Adrenal gland (tissue), 19 donors: Measurements from ENCODE around the gene ZNF333. TPM values are rescaled to one million over a fixed set of nuclear protein-coding genes. Genes with fewer than 3 reads are reported as not detected.

Experiments
- DNase-seq, 7 donors: peaks; one replicate each; pipeline ENCODE4 v3.0.0-alpha.2; 2019 to 2020
- H3K27ac ChIP-seq, 5 donors: fragments of 200-600 bp; sonication (generic) in 4 of 5; 1 replicate in 3 of 5; 2 replicates in 2 of 5; pipeline versions ENCODE4 v1.5.1 to v1.8.0; 2016 to 2020; ENCODE audit warnings: mild to moderate bottlenecking in 1 of 5
- H3K27me3 ChIP-seq: fragments of 200-600 bp; 2 replicates; pipeline ENCODE4 v1.8.0; 2021
- H3K36me3 ChIP-seq, 2 donors: fragments of 200-600 bp; replicated peaks in 1 of 2; 1 replicate in 1 of 2; 2 replicates in 1 of 2; pipeline versions ENCODE4 v1.5.1 to v1.8.0; 2018 to 2022
- H3K4me1 ChIP-seq, 2 donors: fragments of 200-600 bp; replicated peaks in 1 of 2; 1 replicate in 1 of 2; 2 replicates in 1 of 2; pipeline versions ENCODE4 v1.5.1 to v1.8.0; 2018 to 2021
- H3K4me3 ChIP-seq, 4 donors: fragments of 200-600 bp; sonication (generic) in 3 of 4; one replicate each; pipeline ENCODE4 v1.5.1; 2016 to 2018
- H3K9me3 ChIP-seq, 3 donors: fragments of 200-600 bp; sonication (generic) in 1 of 3; replicated peaks in 1 of 3; 1 replicate in 2 of 3; 2 replicates in 1 of 3; pipeline versions ENCODE4 v1.5.1 to v1.8.0; 2016 to 2021
- POLR2A ChIP-seq, 2 donors: fragments of 450-650 bp; IDR thresholded peaks; one replicate each; pipeline ENCODE4 v1.6.1; 2017; ENCODE audit warnings: antibody characterized with exemption in 2 of 2, mild to moderate bottlenecking in 2 of 2, moderate library complexity in 1 of 2
- WGBS, 4 donors: extraction: QIAGEN DNeasy Blood & Tissue Kit in 2 of 4; methylation state at CpG; one replicate each; pipeline versions ENCODE4 v1.1.5 to v1.1.7; 2013 to 2017; 5-methylcytosine and 5-hydroxymethylcytosine counted together
- intact Hi-C, 2 donors: fragments of 100-400 bp; cut with DNase I; formaldehyde crosslinking; loops; one replicate each; pipeline versions ENCODE4 v1.14.1 to v1.15.0; 2022 to 2023
- long read RNA-seq, 10 donors: library from polyadenylated mRNA in 3 of 10; unstranded in 2 of 10; stranded (forward) in 1 of 10; transcript quantifications; one replicate each; pipeline ENCODE4 v2.0.0 and lab custom pipeline, GENCODE V29; 2021 to 2026
- polyA plus RNA-seq, 3 donors: library from polyadenylated mRNA; stranded (reverse); fragments of 200-250 nt in 2 of 3; fragments of 350-450 nt in 1 of 3; fragmentation: Illumina TruSeq in 1 of 3; extraction: RNeasy Lipid Tissue Mini Kit (QIAGEN cat#74804) in 1 of 3; gene quantifications; one replicate each; pipeline ENCODE4 v1.2.3, GENCODE V29; 2013 to 2014
- total RNA-seq, 9 donors: library from RNA; depleted of rRNA in 4 of 9; stranded (reverse); fragments of >200 nt in 4 of 9; fragments of 120-200 nt in 1 of 9; fragmentation: NEBNext Ultra II Directional in 1 of 9; extraction: Animal tissue kit (Norgen Biotek cat#: 25700) in 1 of 9; gene quantifications; one replicate each; pipeline versions ENCODE4 v1.1.0 to v1.2.4, GENCODE V29; 2013 to 2023
- TF ChIP-seq, protein P1 (sequence below), 6 experiments: fragments of 450-650 bp in 4 of 6; fragments of 200-600 bp in 2 of 6; sonication (generic) in 1 of 6; IDR thresholded peaks; 1 replicate in 5 of 6; 2 replicates in 1 of 6; pipeline versions ENCODE4 v1.5.1 to v1.8.0; 2016 to 2021; ENCODE audit warnings: antibody characterized with exemption in 6 of 6, mild to moderate bottlenecking in 2 of 6, moderate library complexity in 1 of 6
- donor health status: healthy with polysubstance abuse.
- donor health status: Bipolar disorder and iron deficiency.
- donor health status: DM: yes; HTN: yes; CAD: no.
- donor health status: DM: no; HTN: no; CAD: no.
- donor health status: DM: no; HTN: no; CAD: no.
- donor health status: DM: yes; HTN: yes; CAD: no.

Gene ZNF333
- 10 to 100 TPM; 13.4 to 26.1 (median 19.5) TPM for total RNA-seq
- polyA plus RNA-seq = 10 to 100 TPM in 2 of 3 donors, 1 to 10 TPM in 1; 8.3 to 17.8 (median 12.1) TPM
- long read RNA-seq, donor 1, full-length matches to known transcripts = 2 of 2 reads
- long read RNA-seq, donor 1, partial matches to known transcripts = 0 of 2 reads
- long read RNA-seq, donor 1, other reads (novel, unspliced or antisense) = 0 of 2 reads
- long read RNA-seq, donor 2, partial matches to known transcripts = 0 of 1 reads
- long read RNA-seq, donor 2, other reads (novel, unspliced or antisense) = 0 of 1 reads
- long read RNA-seq, donor 3 = 0 reads
- long read RNA-seq, donor 4, full-length matches to known transcripts = 1 of 2 reads
- long read RNA-seq, donor 4, partial matches to known transcripts = 0 of 2 reads
- long read RNA-seq, donor 4, other reads (novel, unspliced or antisense) = 1 of 2 reads
- long read RNA-seq, donor 5, full-length matches to known transcripts = 9 of 22 reads
- long read RNA-seq, donor 5, partial matches to known transcripts = 1 of 22 reads
- long read RNA-seq, donor 5, other reads (novel, unspliced or antisense) = 12 of 22 reads
- long read RNA-seq, donor 6, full-length matches to known transcripts = 3 of 6 reads
- long read RNA-seq, donor 6, partial matches to known transcripts = 2 of 6 reads
- long read RNA-seq, donor 6, other reads (novel, unspliced or antisense) = 1 of 6 reads
- long read RNA-seq, donor 7, full-length matches to known transcripts = 3 of 3 reads
- long read RNA-seq, donor 7, partial matches to known transcripts = 0 of 3 reads
- long read RNA-seq, donor 7, other reads (novel, unspliced or antisense) = 0 of 3 reads
- long read RNA-seq, donor 8, partial matches to known transcripts = 0 of 1 reads
- long read RNA-seq, donor 8, other reads (novel, unspliced or antisense) = 0 of 1 reads
- long read RNA-seq, donor 9, partial matches to known transcripts = 0 of 2 reads
- long read RNA-seq, donor 9, other reads (novel, unspliced or antisense) = 0 of 2 reads
- long read RNA-seq, donor 10, partial matches to known transcripts = 11 of 12 reads
- long read RNA-seq, donor 10, other reads (novel, unspliced or antisense) = 0 of 12 reads

DNA sequence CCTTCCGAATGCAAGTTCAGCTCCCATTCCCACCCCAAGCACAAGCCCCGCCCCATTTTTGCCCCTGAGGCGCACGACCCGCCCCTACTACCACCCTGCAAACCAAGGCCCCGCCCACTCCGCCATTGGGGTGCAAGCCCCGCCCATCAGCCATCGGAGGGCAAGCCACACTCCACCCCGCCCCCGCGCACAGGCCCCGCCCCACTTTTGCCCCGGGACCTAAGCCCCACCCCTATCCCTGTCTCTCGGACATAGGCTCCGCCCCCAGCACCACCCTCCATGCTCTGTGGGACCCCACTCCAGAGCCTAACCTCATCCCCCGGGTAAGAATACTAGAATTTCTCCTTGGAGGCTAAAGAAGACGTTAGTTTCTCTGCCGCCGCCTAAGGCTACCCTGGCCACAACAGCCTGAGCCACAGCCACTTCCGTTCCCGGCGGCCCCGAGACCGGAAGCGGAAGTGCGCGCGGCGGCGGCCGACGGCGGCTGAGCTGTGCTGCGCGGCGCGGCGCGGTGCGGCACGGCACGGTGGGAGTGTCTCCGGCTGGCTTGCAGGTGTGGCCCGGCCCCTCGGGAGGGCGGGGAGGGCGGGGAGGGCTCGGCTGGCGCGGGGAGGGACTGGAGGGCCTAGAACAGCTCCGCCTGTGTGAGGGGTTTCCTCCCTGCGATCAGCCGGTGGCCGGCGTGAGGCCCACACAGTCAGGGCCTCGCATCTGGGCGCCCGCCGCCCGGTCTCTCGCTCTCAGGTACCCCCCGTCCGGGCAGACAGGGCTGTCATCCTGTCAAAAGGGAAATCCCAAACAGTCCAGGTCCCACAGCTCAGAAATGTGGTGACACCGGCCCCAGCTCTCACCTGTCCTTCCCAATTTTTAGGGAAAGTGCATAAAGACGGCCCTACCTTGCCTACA lies at the start of gene ZNF333:
TSS of gene ZNF333 (plus strand) at position 451 of the 906 bp plus-strand sequence. CDS start 3,444 bp downstream, outside the sequence.
- Histone ChIP-seq H3K27me3 (no peaks in the 10 kb centered on the region), H3K27ac (peak within 1 kb of the TSS; percentile 73 to 100 (median 94)), H3K4me1 (peaks cover 0 to 17% of the 10 kb centered on the region in 2 donors), H3K4me3 (peak within 1 kb of the TSS in 3 of 4 donors; percentile 35 to 79 (median 56)), H3K9me3 (no peaks in the 10 kb centered on the region), H3K36me3 (peaks cover 0 to 15% of the 10 kb centered on the region in 2 donors)
- peak; percentile 92 to 98 (median 96) for DNase-seq
- intact Hi-C loops = loop anchor here (5.0 to 10.0 kb wide), 2 partner anchors 118 to 125 kb away; partner anchors contain the start of gene NDUFB7 (in 1 of the 2)
- WGBS, 4 donors = 0 to 1% (median 1%) methylated on average over 15 to 66 of the region's 66 CpGs
- TF ChIP-seq, protein P1, sequence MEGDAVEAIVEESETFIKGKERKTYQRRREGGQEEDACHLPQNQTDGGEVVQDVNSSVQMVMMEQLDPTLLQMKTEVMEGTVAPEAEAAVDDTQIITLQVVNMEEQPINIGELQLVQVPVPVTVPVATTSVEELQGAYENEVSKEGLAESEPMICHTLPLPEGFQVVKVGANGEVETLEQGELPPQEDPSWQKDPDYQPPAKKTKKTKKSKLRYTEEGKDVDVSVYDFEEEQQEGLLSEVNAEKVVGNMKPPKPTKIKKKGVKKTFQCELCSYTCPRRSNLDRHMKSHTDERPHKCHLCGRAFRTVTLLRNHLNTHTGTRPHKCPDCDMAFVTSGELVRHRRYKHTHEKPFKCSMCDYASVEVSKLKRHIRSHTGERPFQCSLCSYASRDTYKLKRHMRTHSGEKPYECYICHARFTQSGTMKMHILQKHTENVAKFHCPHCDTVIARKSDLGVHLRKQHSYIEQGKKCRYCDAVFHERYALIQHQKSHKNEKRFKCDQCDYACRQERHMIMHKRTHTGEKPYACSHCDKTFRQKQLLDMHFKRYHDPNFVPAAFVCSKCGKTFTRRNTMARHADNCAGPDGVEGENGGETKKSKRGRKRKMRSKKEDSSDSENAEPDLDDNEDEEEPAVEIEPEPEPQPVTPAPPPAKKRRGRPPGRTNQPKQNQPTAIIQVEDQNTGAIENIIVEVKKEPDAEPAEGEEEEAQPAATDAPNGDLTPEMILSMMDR (IDR thresholded peaks at IDR 0.05) = peak in 1 of 6 experiments; percentile 8
- peak; percentile 48 to 67 for TF ChIP-seq POLR2A (IDR thresholded peaks at IDR 0.05)

DNA sequence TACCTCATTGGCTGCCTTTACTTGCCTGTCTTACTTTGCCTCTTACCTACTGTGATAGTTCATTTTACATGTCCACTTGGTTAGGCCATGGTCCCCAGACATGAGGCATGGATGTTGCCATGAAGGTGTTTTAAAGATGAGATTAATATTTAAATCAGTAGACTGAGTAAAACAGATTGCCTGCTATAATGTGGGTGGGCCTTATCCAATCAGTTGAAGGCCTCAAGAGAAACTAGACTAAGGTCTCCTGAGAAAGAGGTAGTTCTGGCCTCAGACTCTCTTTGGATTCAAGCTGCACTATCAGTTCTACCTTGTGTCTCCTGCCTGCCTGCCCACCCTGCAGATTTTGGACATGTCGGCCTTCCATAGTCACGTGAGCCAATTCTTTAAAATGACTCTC lies 41.3 kb upstream of the ZNF333 start:
- intact Hi-C loops = no loop called here
- H3K9me3 ChIP-seq = no peaks in the 10 kb centered on the region
- TF ChIP-seq POLR2A (IDR thresholded peaks at IDR 0.05) = no peak
- TF ChIP-seq, protein P1 (IDR thresholded peaks at IDR 0.05) = no peak
- no peaks in the 10 kb centered on the region for H3K4me1 ChIP-seq
- DNase-seq = no peak
- no peaks in the 10 kb centered on the region for H3K36me3 ChIP-seq
- WGBS, 4 donors = 92 to 97% (median 94%) methylated on average over 2 of the region's 2 CpGs
- no peak overlapping the region for H3K27ac ChIP-seq
- H3K4me3 ChIP-seq = no peak overlapping the region
- H3K27me3 ChIP-seq = no peaks in the 10 kb centered on the region

DNA sequence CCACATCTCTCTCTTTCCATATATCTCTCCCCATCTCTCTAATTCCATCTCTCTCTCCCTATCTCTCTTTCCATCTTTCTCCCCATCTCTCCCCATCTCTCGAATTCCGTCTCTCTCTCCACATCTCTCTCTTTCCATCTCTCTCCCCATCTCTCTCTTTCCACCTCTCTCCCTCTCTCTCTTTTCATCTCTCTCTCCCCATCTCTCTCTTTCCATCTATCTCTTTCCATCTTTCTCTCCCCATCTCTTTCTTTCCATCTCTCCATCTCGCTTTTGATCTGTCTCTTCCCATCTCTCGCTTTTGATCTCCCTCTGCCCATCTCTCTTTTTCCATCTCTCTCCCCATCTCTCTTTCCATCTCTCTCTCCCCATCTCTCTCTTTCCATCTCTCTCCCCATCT lies 40.8 kb upstream of the ZNF333 start:
- DNase-seq = no peak
- no peaks in the 10 kb centered on the region for H3K9me3 ChIP-seq
- H3K4me1 ChIP-seq = no peaks in the 10 kb centered on the region
- H3K27ac ChIP-seq = no peak overlapping the region
- intact Hi-C loops = no loop called here
- TF ChIP-seq, protein P1 (IDR thresholded peaks at IDR 0.05) = no peak
- TF ChIP-seq POLR2A (IDR thresholded peaks at IDR 0.05) = no peak
- H3K36me3 ChIP-seq = no peaks in the 10 kb centered on the region
- no peaks in the 10 kb centered on the region for H3K27me3 ChIP-seq
- H3K4me3 ChIP-seq = no peak overlapping the region
- WGBS, 4 donors = 59 to 78% (median 63%) methylated on average over 4 of the region's 4 CpGs
